Midbrain (tissue), 1 donor: ENCODE results near the gene ANO9.
"Not testable (repeated sequence)": the region's sequence is repeated elsewhere in the genome, so short reads cannot be mapped to it uniquely, and the experiment has no call there.

ENCODE experiments used
- DNase-seq: peaks from one replicate; lab custom pipeline; 2025; lab: John Stamatoyannopoulos, UW

ANO9 gene

GRCh38 chr11:471468-472145, 29.8 kb upstream of the ANO9 start:
- DNase-seq = no peak

- DNase-seq = peak; percentile 88
Measured at GRCh38 chr11:469684-470560, 28.1 kb upstream of the ANO9 start.

GRCh38 chr11:469026-469683, 27.3 kb upstream of the ANO9 start:
- not testable (repeated sequence) for DNase-seq

GRCh38 chr11:468493-468892, 26.7 kb upstream of the ANO9 start:
- DNase-seq = no peak

- no peak for DNase-seq
Measured at GRCh38 chr11:468036-468435, 26.2 kb upstream of the ANO9 start.

GRCh38 chr11:465896-466530, 24.2 kb upstream of the ANO9 start:
- no peak for DNase-seq

GRCh38 chr11:464316-464715, 22.5 kb upstream of the ANO9 start:
- DNase-seq = no peak

GRCh38 chr11:462107-462890, 20.5 kb upstream of the ANO9 start:
- DNase-seq = no peak

GRCh38 chr11:461626-462025, 19.8 kb upstream of the ANO9 start:
- no peak for DNase-seq

GRCh38 chr11:460331-461199, 18.8 kb upstream of the ANO9 start:
- DNase-seq = no peak

GRCh38 chr11:459511-460220, 17.9 kb upstream of the ANO9 start:
- no peak for DNase-seq

GRCh38 chr11:457111-457760, 15.4 kb upstream of the ANO9 start:
- DNase-seq = no peak

- DNase-seq = no peak
Measured at GRCh38 chr11:456533-456932, 14.7 kb upstream of the ANO9 start.

- DNase-seq = no peak
Measured at GRCh38 chr11:455566-456147, 13.8 kb upstream of the ANO9 start.

GRCh38 chr11:454801-455565, 13.2 kb upstream of the ANO9 start:
- no peak for DNase-seq

- DNase-seq = no peak
Measured at GRCh38 chr11:454043-454442, 12.2 kb upstream of the ANO9 start.

GRCh38 chr11:453564-453963, 11.8 kb upstream of the ANO9 start:
- DNase-seq = no peak

GRCh38 chr11:452916-453527, 11.2 kb upstream of the ANO9 start:
- DNase-seq = no peak
